Forelimb muscle (tissue), 1 donor: ENCODE measurements around the gene ST3GAL4. TPM values are rescaled to one million over a fixed set of nuclear protein-coding genes. Genes with fewer than 3 reads are reported as not detected.

Experiments
- DNase-seq: peaks from one replicate; pipeline ENCODE4 v3.0.0-alpha.2; 2013; ENCODE audit warnings: low read depth
- polyA plus RNA-seq: library from polyadenylated mRNA; unstranded; fragments of 120-200 nt; gene quantifications from one replicate; pipeline ENCODE4 v1.2.1, GENCODE V29; 2013; ENCODE audit not compliant: insufficient read length

The ST3GAL4 gene
- polyA plus RNA-seq, 1 donor = 27.2 TPM

DNA sequence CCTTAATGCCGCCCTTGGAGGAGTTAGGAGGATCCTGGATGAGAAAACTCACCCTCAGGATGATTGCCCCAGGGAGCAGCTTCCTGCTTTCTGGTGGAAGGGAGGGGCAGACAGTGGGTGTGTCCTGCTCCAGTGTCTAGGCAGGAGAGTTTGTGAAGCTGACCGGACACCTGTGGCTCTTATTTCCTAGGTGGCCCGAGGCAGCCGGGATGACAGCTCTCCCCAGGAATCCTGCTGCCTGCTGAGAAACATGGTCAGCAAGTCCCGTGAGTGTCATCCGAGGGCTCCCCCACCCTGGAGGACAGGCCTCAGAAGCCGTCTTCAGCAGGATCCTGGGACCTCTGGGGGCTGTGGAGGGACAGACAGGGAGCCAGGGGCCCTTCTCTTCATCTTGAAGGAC is 50.4 kb downstream of the ST3GAL4 start:
- DNase-seq = no peak

DNA sequence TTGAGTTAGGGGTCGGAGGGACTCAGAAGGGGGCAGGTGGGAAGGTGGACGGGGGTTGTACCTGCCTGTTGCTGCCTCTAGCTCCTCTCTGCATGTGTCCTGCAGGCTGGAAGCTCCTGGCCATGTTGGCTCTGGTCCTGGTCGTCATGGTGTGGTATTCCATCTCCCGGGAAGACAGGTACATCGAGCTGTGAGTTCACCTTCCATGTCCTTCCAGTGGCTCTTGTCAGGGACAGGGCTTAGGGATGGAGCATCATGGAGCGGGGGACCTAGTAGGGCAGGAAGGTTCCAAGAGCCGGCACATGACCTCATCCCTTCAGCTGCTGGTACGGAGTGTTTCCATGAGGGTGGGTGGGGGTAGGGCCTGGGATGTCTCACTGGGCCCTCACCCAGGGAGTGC is 50.9 kb downstream of the ST3GAL4 start:
- no peak for DNase-seq

GRCh38 chr11:126407101-126407521 is 51.6 kb downstream of the ST3GAL4 start:
- DNase-seq = no peak

DNA sequence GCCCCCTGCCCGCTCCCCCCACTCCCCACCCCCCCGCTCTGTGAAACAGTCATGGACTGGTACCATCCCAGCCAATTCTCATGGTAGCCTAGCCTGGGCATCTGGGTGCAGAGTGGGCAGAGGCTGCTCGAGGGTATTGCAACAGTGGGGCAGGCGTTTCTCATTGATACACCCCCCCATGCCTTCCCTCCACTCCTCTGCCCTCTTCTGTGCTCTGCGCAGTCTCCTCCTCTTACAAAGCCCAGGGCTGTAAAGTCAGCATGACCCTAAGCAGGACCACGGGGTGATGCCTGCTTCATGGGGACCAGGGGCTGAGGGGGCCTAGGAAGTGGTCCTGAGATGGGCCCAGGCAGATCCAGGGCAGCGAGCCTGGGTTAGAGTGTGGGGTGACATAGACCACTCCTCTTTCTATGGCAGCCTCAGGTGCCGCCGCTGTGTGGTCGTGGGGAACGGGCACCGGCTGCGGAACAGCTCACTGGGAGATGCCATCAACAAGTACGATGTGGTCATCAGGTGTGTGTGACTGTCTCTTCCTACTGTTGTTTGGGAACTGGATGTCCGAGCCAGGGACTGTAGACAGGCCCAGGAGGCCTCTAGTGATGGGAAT is 52.3 kb downstream of the ST3GAL4 start:
- DNase-seq = no peak

DNA sequence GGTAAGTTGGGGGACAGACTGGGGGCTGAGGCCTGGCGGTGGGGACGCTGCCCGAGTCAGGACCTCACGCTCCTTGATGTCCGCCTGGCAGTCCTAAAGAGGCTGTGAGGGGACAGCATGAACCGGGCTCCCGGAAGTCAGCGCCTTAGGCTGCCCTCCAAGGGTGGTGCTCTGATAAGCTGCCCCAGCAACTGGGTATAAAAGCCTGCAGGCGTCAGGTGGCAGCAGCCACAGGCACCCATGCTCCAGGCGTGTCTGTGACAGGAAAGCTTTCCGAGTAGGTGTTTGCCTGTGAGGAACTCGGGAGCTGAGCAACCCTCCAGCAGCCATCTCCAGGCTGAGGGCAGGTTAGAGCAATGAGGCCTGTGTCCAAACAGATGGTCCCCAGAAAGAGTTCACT is 53.0 kb downstream of the ST3GAL4 start:
- DNase-seq = no peak

GRCh38 chr11:126408901-126409619 is 53.6 kb downstream of the ST3GAL4 start:
- no peak for DNase-seq

DNA sequence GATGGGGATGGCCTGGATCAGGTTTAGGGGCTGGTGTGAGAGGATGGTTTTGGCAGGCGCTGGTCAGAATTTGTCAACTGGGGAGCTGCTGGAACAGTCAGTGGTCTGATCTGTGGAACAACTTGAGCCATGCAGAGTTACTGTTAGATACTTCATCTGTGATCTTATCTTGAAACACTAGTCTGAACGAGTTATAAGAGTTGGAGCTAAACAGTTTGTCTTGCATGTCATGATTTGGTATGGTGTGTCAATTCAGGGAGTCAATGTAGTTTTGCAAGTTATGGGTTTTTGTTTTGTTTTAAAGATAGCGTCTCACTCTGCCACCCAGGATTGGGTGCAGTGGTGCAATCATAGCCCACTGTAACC is 54.1 kb downstream of the ST3GAL4 start:
- no peak for DNase-seq

DNA sequence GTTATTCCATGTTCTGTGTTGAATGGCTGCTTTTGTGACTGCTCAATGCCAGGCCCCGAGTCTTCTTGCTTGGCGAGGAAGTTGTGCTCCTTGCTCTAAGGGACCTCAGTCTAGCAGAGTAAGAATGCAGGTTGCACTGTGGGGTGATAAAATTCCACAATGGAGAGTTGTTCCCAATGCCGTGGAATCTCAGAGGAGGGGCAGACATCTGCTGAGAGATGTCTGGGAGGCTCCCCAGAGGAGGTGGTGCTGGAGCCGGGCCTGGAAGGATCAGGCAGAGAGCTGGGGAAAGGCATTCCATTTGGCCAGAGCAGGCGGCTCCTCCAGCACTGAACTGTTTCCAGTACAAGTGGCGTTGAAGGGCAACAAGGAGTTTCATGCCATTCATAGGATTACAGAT is 55.2 kb downstream of the ST3GAL4 start:
- no peak for DNase-seq

DNA sequence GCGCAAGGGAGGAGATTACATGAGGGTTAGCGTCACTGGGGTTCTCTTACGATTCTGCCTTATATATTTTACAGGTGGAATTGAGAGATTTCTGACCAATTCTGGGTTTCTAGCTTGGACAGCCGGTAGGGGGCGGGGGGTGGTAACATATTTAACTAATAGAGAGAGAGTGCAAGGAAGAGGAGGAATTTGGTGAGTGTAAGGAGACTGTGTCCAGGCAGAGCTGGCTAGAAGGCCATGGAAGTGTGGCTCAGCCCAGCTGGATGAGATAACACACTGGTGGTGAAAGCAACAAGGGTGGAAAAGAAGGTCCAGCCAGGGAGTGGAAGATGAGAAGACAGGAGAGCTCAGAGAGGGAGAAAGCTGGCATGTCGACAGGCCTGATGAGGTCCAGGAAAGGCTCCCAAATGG is 56.5 kb downstream of the ST3GAL4 start:
- no peak for DNase-seq

DNA sequence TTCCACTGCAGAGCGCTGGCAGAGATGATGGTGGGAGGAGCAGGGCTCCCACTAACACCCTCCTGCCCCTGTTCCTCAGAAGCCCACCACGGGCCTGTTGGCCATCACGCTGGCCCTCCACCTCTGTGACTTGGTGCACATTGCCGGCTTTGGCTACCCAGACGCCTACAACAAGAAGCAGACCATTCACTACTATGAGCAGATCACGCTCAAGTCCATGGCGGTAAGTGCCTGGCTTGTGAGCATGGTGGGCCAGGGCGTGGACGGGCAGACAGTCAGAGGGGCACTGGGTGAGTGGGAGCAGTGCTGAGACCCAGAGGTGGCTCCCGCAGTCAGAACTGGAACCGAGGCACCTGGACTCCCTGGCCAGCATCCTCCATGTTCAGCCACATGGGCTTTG is 57.9 kb downstream of the ST3GAL4 start:
- DNase-seq = no peak

- DNase-seq = no peak
Measured at GRCh38 chr11:126413843-126414405, 58.4 kb downstream of the ST3GAL4 start.

DNA sequence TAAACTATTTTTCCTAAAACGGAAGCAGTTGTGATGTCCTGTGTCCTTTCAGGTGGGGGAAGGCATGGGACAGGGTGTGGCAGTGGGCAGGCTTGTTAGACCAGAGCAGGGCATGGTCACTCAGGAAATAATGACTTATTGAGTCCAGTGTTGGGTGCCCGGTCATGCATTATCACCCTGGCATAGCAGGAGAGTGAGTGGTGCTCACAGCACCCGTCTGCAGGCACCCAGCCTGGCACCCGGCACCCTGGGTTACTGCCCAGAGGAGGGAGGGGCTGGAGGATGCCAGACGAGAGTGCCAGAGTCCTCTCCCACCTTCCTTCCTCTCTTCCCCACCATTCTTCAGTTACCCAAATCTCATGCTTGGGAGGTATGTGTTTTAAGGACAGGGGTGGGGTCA is 59.1 kb downstream of the ST3GAL4 start:
- no peak for DNase-seq

- peak; percentile 93 for DNase-seq
Measured at GRCh38 chr11:126415128-126415527, 59.6 kb downstream of the ST3GAL4 start.

GRCh38 chr11:126415669-126416420 is 60.4 kb downstream of the ST3GAL4 start:
- peak; percentile 75 for DNase-seq

- DNase-seq = peak; percentile 70
Measured at GRCh38 chr11:126416542-126417090, 61.1 kb downstream of the ST3GAL4 start.

DNA sequence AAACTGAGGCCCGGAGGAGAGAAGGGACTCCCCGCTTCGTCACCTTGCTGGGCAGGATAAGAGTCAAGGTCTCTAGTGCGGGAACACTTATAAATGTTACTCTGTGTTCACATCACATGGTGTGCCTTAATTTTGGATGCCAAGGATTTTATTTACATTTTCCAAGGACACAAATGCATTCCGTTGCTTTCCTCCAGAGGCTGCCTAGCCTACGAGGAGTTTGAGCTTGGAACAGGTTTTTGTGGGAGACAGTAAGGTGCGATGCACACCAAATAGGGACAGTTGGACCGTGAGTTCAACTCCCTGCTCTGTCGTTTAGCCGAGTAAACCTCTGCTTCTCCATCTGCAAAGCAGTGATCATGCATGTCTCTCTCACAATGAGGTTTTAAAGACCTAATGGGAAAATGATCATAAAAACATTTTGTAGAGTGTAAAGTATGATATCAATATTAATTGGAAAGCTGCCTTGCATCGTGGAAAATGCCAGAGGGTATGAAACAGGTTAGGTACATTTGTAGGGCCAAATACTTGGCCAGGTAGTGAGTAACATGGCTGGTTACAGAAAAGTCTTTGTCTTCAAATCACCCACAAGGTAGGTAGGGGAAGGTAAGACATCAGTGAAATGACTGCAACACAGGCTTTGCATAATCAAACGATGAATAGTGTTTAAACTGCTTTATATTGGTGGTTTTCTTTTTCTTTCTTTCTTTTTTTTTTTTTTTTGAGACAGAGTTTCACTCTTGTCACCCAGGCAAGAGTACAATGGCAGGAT is 61.8 kb downstream of the ST3GAL4 start:
- DNase-seq = no peak

GRCh38 chr11:126418887-126419286 is 63.4 kb downstream of the ST3GAL4 start:
- no peak for DNase-seq

- DNase-seq = no peak
Measured at GRCh38 chr11:126419801-126420697, 64.6 kb downstream of the ST3GAL4 start.

GRCh38 chr11:126420698-126421256 is 65.3 kb downstream of the ST3GAL4 start:
- no peak for DNase-seq

DNA sequence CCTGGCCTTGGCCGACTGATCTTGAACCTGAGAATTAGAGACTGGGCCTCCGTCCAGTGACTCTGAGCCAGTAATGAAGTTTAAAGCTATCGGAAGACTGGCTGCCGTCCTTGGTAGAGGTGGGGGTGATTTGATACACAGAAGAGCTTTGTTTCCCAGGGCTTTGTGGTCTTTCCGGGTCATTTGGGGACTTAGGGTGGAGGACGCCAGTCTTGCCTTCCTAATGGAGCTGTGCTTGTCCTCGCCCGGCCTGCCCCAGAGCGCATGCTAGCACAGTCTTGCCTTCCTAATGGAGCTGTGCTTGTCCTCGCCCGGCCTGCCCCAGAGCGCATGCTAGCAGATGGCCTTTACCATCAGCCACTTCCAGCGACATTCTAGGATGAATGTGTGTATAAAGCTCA is 65.8 kb downstream of the ST3GAL4 start:
- DNase-seq = no peak
